OCI-LY3 (cell line): ENCODE measurements around the gene FGGY.

Experiments
- H2AFZ ChIP-seq: fragments of 200-600, 300-600 bp; shearing (Covaris generic); 2 replicates; pipeline ENCODE4 v1.6.0; 2014; ENCODE audit warnings: antibody characterized with exemption, low read depth, low read length
- H3K27ac ChIP-seq: fragments of 200-600, 300-600 bp; sonication (generic); 2 replicates; pipeline ENCODE4 v1.5.1; 2014; ENCODE audit warnings: mild to moderate bottlenecking, low read length, moderate library complexity, mixed read lengths
- H3K27me3 ChIP-seq: fragments of 200-600, 300-600 bp; sonication (generic); 2 replicates; pipeline ENCODE4 v1.6.1; 2014; ENCODE audit warnings: low read depth, low read length, mixed read lengths
- H3K36me3 ChIP-seq: fragments of 200-600, 300-600 bp; sonication (generic); replicated peaks from 2 replicates; pipeline ENCODE3; 2014; ENCODE audit warnings: low read depth, low read length, mixed read lengths
- H3K4me1 ChIP-seq: fragments of 300-600, 200-600 bp; sonication (generic); 2 replicates; pipeline ENCODE4 v1.6.1; 2014; ENCODE audit warnings: low read length, mixed read lengths
- H3K4me2 ChIP-seq: fragments of 200-600, 300-600 bp; sonication (generic); 2 replicates; pipeline ENCODE4 v1.6.1; 2014; ENCODE audit warnings: low read length, mixed read lengths
- H3K4me3 ChIP-seq: fragments of 300-600, 200-600 bp; sonication (generic); 2 replicates; pipeline ENCODE4 v1.5.1; 2014; ENCODE audit warnings: antibody characterized with exemption, mild to moderate bottlenecking, low read length, moderate library complexity
- H3K79me2 ChIP-seq: fragments of 300-600, 200-600 bp; shearing (Covaris generic); 2 replicates; pipeline ENCODE4 v1.6.1; 2014; ENCODE audit warnings: mild to moderate bottlenecking, low read length, mixed read lengths
- H3K9ac ChIP-seq: fragments of 300-600, 200-600 bp; shearing (Covaris generic); 2 replicates; pipeline ENCODE4 v1.6.0; 2014; ENCODE audit warnings: mild to moderate bottlenecking, low read length, moderate library complexity
- H3K9me3 ChIP-seq: fragments of 200-600, 300-600 bp; shearing (Covaris generic); 2 replicates; pipeline ENCODE4 v1.6.1; 2014; ENCODE audit warnings: low read length, mixed read lengths; ENCODE audit not compliant: insufficient read depth
- H4K20me1 ChIP-seq: fragments of 200-600, 300-600 bp; sonication (generic); 2 replicates; pipeline ENCODE4 v1.6.1; 2016; ENCODE audit warnings: low read length, mixed read lengths; ENCODE audit not compliant: insufficient read depth
- CTCF ChIP-seq: fragments of 200-600, 300-600 bp; sonication (generic); IDR thresholded peaks from 2 replicates; pipeline ENCODE4 v1.5.1; 2014; ENCODE audit warnings: antibody characterized with exemption, low read length, low read depth
- EZH2phosphoT487 ChIP-seq: fragments of 200-600 bp; shearing (Covaris generic); IDR thresholded peaks from 2 replicates; pipeline ENCODE4 v1.6.1; 2018; ENCODE audit warnings: antibody characterized with exemption, mixed run types, low read depth

The FGGY gene

GRCh38 chr1:59768792-59769735 lies 472.2 kb downstream of the FGGY start:
- no peaks in the 10 kb centered on the region for H3K27me3 ChIP-seq
- H3K27ac ChIP-seq = no peak overlapping the region
- no peak overlapping the region for H3K9ac ChIP-seq
- no peaks in the 10 kb centered on the region for H3K36me3 ChIP-seq
- no peaks in the 10 kb centered on the region for H3K79me2 ChIP-seq
- TF ChIP-seq CTCF (no peak), EZH2phosphoT487 (no peak)
- H4K20me1 ChIP-seq = no peaks in the 10 kb centered on the region
- H3K4me3 ChIP-seq = no peak overlapping the region
- no peak overlapping the region for H3K4me2 ChIP-seq
- H2AFZ ChIP-seq = no peak overlapping the region
- no peaks in the 10 kb centered on the region for H3K9me3 ChIP-seq
- no peaks in the 10 kb centered on the region for H3K4me1 ChIP-seq

GRCh38 chr1:59769736-59770095 lies 472.8 kb downstream of the FGGY start:
- no peaks in the 10 kb centered on the region for H4K20me1 ChIP-seq
- no peaks in the 10 kb centered on the region for H3K9me3 ChIP-seq

GRCh38 chr1:59771361-59771760 lies 474.5 kb downstream of the FGGY start:
- H3K9ac ChIP-seq = no peak overlapping the region
- H3K4me2 ChIP-seq = no peak overlapping the region
- no peak overlapping the region for H2AFZ ChIP-seq
- no peaks in the 10 kb centered on the region for H3K4me1 ChIP-seq
- H4K20me1 ChIP-seq = no peaks in the 10 kb centered on the region
- no peaks in the 10 kb centered on the region for H3K9me3 ChIP-seq
- H3K4me3 ChIP-seq = no peak overlapping the region
- H3K79me2 ChIP-seq = no peaks in the 10 kb centered on the region
- H3K27me3 ChIP-seq = no peaks in the 10 kb centered on the region
- H3K36me3 ChIP-seq = no peaks in the 10 kb centered on the region
- TF ChIP-seq EZH2phosphoT487 = no peak
- no peak for TF ChIP-seq CTCF
- no peak overlapping the region for H3K27ac ChIP-seq

More at GRCh38 chr1:59769736-59770095, 472.8 kb downstream of the FGGY start:
- Histone ChIP-seq H3K79me2 (no peaks in the 10 kb centered on the region), H3K4me3 (no peak overlapping the region), H3K4me2 (no peak overlapping the region), H3K27me3 (no peaks in the 10 kb centered on the region), H3K9ac (no peak overlapping the region), H3K27ac (no peak overlapping the region), H3K4me1 (no peaks in the 10 kb centered on the region), H2AFZ (no peak overlapping the region), H3K36me3 (no peaks in the 10 kb centered on the region)
- no peak for TF ChIP-seq EZH2phosphoT487
- no peak for TF ChIP-seq CTCF

GRCh38 chr1:59775480-59775879 lies 478.6 kb downstream of the FGGY start:
- Histone ChIP-seq H3K79me2 (no peaks in the 10 kb centered on the region), H4K20me1 (no peaks in the 10 kb centered on the region), H3K9ac (no peak overlapping the region), H2AFZ (no peak overlapping the region), H3K4me3 (no peak overlapping the region), H3K9me3 (no peaks in the 10 kb centered on the region), H3K27me3 (no peaks in the 10 kb centered on the region), H3K27ac (no peak overlapping the region), H3K4me2 (no peak overlapping the region), H3K4me1 (no peaks in the 10 kb centered on the region), H3K36me3 (no peaks in the 10 kb centered on the region)
- TF ChIP-seq CTCF = no peak
- TF ChIP-seq EZH2phosphoT487 = no peak
